T-cell (primary cell): ENCODE measurements around the gene POLH. TPM values are rescaled to one million over a fixed set of nuclear protein-coding genes. Genes with fewer than 3 reads are reported as not detected.

Experiments used
- ATAC-seq, 4 experiments: fragments of 200-7000 bp in 3 of 4; fragments of 150-1000 bp in 1 of 4; cut with Tn5 transposase; replicated peaks in 1 of 4; 1 replicate in 3 of 4; 2 replicates in 1 of 4; pipeline ENCODE4 v1.10.0; 2021; ENCODE audit warnings: moderate library complexity in 3 of 4, mild to moderate bottlenecking in 2 of 4, moderate number of reproducible peaks in 1 of 4
- CTCF ChIA-PET, 2 donors: fragments of 300-600 bp; sonication (Branson Sonifier 250); formaldehyde crosslinking; loops; one replicate each; lab custom pipeline; 2022; ENCODE audit warnings: antibody characterized with exemption in 2 of 2; lab: Charles Lee
- POLR2A ChIA-PET, 2 donors: fragments of 300-600 bp; sonication (Branson Sonifier 250); formaldehyde crosslinking; loops; one replicate each; lab custom pipeline; 2022; ENCODE audit warnings: antibody characterized with exemption in 2 of 2; lab: Charles Lee
- DNase-seq, 35 experiments: peaks; one replicate each; pipeline versions ENCODE4 v3.0.0 to v3.0.0-alpha.2; 2013 to 2023
- H3K27ac ChIP-seq: one replicate; pipeline ENCODE4 v1.5.1; 2013; ENCODE audit warnings: low read length
- H3K27me3 ChIP-seq, 2 experiments: replicated peaks in 1 of 2; 1 replicate in 1 of 2; 2 replicates in 1 of 2; pipeline versions ENCODE4 v1.6.1 to v1.7.0; 2013; ENCODE audit warnings: low read length in 1 of 2, mixed read lengths in 1 of 2; ENCODE audit not compliant: control insufficient read depth in 2 of 2, insufficient read depth in 2 of 2; ENCODE audit errors: extremely low read depth in 1 of 2
- H3K36me3 ChIP-seq, 2 donors: 1 replicate in 1 of 2; 2 replicates in 1 of 2; pipeline versions ENCODE4 v1.6.1 to v1.7.0; 2013; ENCODE audit warnings: low read length in 1 of 2; ENCODE audit not compliant: control insufficient read depth in 2 of 2, insufficient read depth in 1 of 2; ENCODE audit errors: extremely low read depth in 1 of 2
- H3K4me1 ChIP-seq, 2 experiments: 1 replicate in 1 of 2; 2 replicates in 1 of 2; pipeline versions ENCODE4 v1.6.1 to v1.7.0; 2013; ENCODE audit warnings: low read length in 2 of 2, mixed read lengths in 1 of 2; ENCODE audit not compliant: insufficient read depth in 2 of 2, control insufficient read depth in 1 of 2; ENCODE audit errors: extremely low read depth in 1 of 2
- H3K4me3 ChIP-seq, 2 donors: 1 replicate in 1 of 2; 2 replicates in 1 of 2; pipeline versions ENCODE4 v1.5.1 to v1.7.0; 2013; ENCODE audit warnings: mild to moderate bottlenecking in 2 of 2, low read length in 1 of 2, moderate library complexity in 1 of 2; ENCODE audit not compliant: control insufficient read depth in 1 of 2; ENCODE audit errors: extremely low read depth in 1 of 2
- H3K9me3 ChIP-seq: 2 replicates; pipeline ENCODE4 v1.7.0; 2013
- H3K27ac Mint-ChIP-seq, 2 donors: one replicate each; pipeline ENCODE4 v1.8.0; 2020 to 2021; ENCODE audit warnings: mild to moderate bottlenecking in 2 of 2, mixed read lengths in 2 of 2
- H3K27me3 Mint-ChIP-seq, 2 donors: one replicate each; pipeline ENCODE4 v1.8.0; 2021 to 2022; ENCODE audit warnings: mixed read lengths in 2 of 2
- H3K36me3 Mint-ChIP-seq: one replicate; pipeline ENCODE4 v1.8.0; 2021; ENCODE audit warnings: mixed read lengths
- H3K4me1 Mint-ChIP-seq, 3 donors: one replicate each; pipeline ENCODE4 v1.8.0; 2020 to 2022; ENCODE audit warnings: mixed read lengths in 3 of 3, mild to moderate bottlenecking in 1 of 3
- H3K4me3 Mint-ChIP-seq, 3 donors: one replicate each; pipeline ENCODE4 v1.8.0; 2020 to 2022; ENCODE audit warnings: mild to moderate bottlenecking in 3 of 3, mixed read lengths in 3 of 3, moderate library complexity in 3 of 3
- H3K9me3 Mint-ChIP-seq, 3 donors: one replicate each; pipeline ENCODE4 v1.8.0; 2020 to 2022; ENCODE audit warnings: mixed read lengths in 3 of 3
- WGBS: methylation state at CpG from one replicate; pipeline ENCODE4 v1.1.5; 2013; ENCODE audit warnings: missing lambda C conversion rate; ENCODE audit not compliant: insufficient coverage; 5-methylcytosine and 5-hydroxymethylcytosine counted together
- total RNA-seq, 35 experiments: library from RNA in 6 of 35; stranded (reverse) in 6 of 35; fragments of 120-200 nt in 1 of 35; gene quantifications; one replicate each; pipeline versions ENCODE4 v1.2.1 to v1.2.4 and lab custom pipeline; 2013 to 2026

POLH gene
- total RNA-seq, 5 donors from 2014 or later (not counting 1 experiment from before 2014, with no cell fraction given), result 14.4 to 38.5 (median 25.6) TPM

DNA sequence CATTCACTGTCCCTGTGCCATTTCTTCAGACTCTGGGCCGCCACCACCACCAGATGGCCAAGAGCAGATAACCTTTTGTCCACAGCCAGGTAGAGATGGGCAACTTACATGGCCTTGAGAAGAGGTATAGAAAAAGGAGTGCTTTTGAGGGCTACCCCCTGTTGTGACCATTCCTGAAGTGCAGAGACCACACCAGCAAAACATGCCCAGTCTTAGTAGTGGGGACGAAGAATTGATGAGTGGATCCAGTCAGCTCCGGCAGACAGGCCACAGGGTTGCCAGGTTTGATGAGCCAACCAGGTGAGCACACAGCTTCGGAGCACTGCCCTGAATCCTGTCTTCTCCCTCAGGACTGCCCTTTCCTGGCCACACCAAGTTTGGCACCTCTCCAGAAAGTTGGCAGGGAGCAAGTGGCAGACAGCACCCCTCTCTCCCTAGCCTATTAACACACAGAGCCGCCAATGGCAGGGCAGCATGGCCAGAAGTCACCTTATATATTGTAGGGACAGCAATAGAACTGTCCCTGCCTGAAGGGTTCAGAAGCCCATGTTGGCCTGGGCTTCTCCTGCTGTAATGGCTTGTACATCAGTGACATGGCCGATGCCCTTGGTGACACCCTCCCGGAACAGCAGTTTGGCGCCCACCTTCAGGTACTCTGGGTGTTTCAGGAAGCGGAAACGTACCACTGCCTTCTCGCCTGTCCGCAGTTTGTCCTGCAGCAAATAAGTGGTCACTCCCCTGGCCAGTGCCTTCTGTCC is 45.3 kb downstream of the POLH start:
- peaks cover 0 to 3% (median under 1%) of the 10 kb centered on the region in 3 donors for H3K4me1 Mint-ChIP-seq
- no peaks in the 10 kb centered on the region for H3K9me3 Mint-ChIP-seq
- ATAC-seq (no peak), DNase-seq (no peak)
- ChIA-PET POLR2A (no interaction called here), CTCF (no interaction called here)
- H3K4me3 ChIP-seq, result no peak overlapping the region
- H3K27me3 ChIP-seq, result no peaks in the 10 kb centered on the region
- H3K27me3 Mint-ChIP-seq, result no peaks in the 10 kb centered on the region
- no peaks in the 10 kb centered on the region for H3K9me3 ChIP-seq
- WGBS, result over 99% methylated on average over 9 of the region's 12 CpGs
- peaks cover 35% of the 10 kb centered on the region for H3K36me3 Mint-ChIP-seq
- H3K36me3 ChIP-seq, result peaks cover 38 to 62% of the 10 kb centered on the region in 2 donors
- H3K27ac Mint-ChIP-seq, result no peak overlapping the region
- H3K27ac ChIP-seq, result no peak overlapping the region
- H3K4me3 Mint-ChIP-seq, result no peak overlapping the region
- H3K4me1 ChIP-seq, result no peaks in the 10 kb centered on the region

DNA sequence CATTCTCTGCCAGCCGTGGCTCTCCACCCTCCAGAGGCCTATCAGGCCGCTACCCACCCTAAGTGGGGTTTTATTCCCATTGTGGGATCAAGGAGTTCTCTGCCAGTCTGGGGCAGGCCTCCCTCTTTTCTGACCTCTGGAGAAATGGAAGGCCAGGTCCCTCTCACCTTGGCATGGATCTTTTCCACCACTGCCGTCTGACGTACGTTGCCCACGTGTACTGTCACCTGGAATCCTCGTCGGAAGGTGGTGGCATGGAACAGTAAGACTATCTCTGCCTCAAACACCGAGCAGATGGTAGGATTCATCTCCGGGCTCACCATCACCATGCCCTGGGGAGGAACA is 45.8 kb downstream of the POLH start:
- Mint-ChIP-seq H3K4me1 (peaks cover 4 to 8% (median 6%) of the 10 kb centered on the region in 3 donors), H3K36me3 (peaks cover 39% of the 10 kb centered on the region), H3K27ac (no peak overlapping the region), H3K4me3 (no peak overlapping the region), H3K9me3 (no peaks in the 10 kb centered on the region), H3K27me3 (no peaks in the 10 kb centered on the region)
- DNase-seq (no peak), ATAC-seq (no peak)
- POLR2A ChIA-PET, result no interaction called here
- H3K27ac ChIP-seq, result no peak overlapping the region
- H3K36me3 ChIP-seq, result peaks cover 38 to 61% of the 10 kb centered on the region in 2 donors
- H3K9me3 ChIP-seq, result no peaks in the 10 kb centered on the region
- H3K4me3 ChIP-seq, result no peak overlapping the region
- peaks cover 0 to under 1% of the 10 kb centered on the region in 2 experiments for H3K4me1 ChIP-seq
- CTCF ChIA-PET, result no interaction called here
- WGBS, result 98% methylated on average over 10 of the region's 10 CpGs
- H3K27me3 ChIP-seq, result no peaks in the 10 kb centered on the region

DNA sequence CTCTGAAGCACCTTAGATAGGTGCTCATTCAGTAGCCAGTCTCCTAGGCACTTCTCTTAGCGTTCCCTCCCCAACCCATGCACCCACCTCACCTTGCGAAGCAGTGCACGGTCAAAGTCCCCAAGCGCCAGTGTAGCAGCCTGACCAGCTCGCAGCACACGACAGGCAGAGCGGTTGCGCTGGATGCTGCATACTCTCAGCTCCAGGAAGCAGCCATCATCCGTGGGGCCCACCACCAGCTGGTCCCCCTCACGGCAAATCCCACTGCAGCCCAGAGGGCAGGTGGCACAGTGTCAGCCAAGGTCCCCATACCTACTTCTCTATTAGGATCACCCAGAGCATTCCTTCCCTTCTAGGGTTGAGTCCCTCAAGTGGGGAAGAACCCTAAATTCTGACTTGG is 46.6 kb downstream of the POLH start:
- CTCF ChIA-PET, result no interaction called here
- ATAC-seq, result no peak
- POLR2A ChIA-PET, result no interaction called here
- Mint-ChIP-seq H3K27me3 (no peaks in the 10 kb centered on the region), H3K4me3 (no peak overlapping the region), H3K27ac (no peak overlapping the region), H3K36me3 (peaks cover 41% of the 10 kb centered on the region), H3K4me1 (peaks cover 11 to 15% (median 13%) of the 10 kb centered on the region in 3 donors), H3K9me3 (no peaks in the 10 kb centered on the region)
- no peak for DNase-seq
- H3K27me3 ChIP-seq, result no peaks in the 10 kb centered on the region
- no peak overlapping the region for H3K4me3 ChIP-seq
- H3K36me3 ChIP-seq, result peaks cover 38 to 60% of the 10 kb centered on the region in 2 donors
- no peaks in the 10 kb centered on the region for H3K9me3 ChIP-seq
- peaks cover 3 to 8% of the 10 kb centered on the region in 2 experiments for H3K4me1 ChIP-seq
- 97% methylated on average over 10 of the region's 10 CpGs for WGBS
- H3K27ac ChIP-seq, result no peak overlapping the region

DNA sequence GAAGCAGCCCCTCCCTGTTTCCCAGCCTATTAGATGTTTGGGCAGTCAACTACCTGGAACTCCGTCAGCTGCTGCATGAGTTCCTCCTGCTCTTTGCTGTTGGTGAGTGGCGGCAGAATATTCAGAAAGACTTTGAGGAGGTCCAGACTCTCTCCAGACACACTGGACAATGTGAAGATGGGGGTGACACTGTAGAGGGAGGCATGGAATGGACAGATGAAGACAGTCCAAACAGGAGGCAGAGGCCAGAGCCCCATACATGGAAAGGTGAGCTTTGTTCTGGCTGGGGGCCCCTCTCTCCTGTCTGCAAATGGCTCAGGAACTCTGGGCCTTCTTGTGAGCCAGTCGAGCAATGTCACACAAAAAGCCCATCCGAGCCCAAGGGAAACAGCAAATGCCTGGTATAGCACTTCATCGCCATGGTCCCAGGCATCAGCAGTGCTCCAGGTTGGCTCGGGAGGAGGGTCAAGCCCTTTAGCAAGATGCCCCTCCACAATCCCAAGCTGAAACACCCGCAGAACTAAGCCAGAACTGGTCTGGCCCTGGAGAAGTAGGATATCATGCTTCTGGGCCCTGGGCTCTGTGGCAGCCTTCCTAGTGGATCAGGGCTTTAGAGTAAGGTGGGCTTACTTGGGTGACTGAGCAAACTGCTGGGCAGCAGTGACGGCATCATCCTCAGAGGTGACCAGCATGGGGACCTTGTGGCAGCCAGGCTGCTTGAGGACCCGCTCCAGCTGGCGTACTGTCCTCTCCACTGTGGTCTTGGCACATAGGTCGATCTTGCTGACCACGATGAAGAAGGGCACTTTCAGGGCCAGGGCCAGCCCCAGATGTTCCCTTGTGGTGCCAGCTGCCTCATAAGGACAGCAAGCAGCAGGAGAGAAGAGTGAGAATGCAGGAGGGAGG is 48.1 kb downstream of the POLH start:
- Mint-ChIP-seq H3K9me3 (no peaks in the 10 kb centered on the region), H3K27me3 (no peaks in the 10 kb centered on the region), H3K4me1 (peaks cover 20 to 27% (median 27%) of the 10 kb centered on the region in 3 donors), H3K4me3 (no peak overlapping the region), H3K27ac (peak overlapping the region; percentile 48 to 65), H3K36me3 (peaks cover 41% of the 10 kb centered on the region)
- DNase-seq (no peak), ATAC-seq (no peak)
- Histone ChIP-seq H3K4me1 (peaks cover 6 to 19% of the 10 kb centered on the region in 2 experiments), H3K9me3 (no peaks in the 10 kb centered on the region), H3K27ac (no peak overlapping the region), H3K4me3 (no peak overlapping the region), H3K27me3 (no peaks in the 10 kb centered on the region), H3K36me3 (peaks cover 38 to 60% of the 10 kb centered on the region in 2 donors)
- ChIA-PET POLR2A (no interaction called here), CTCF (interaction anchor here in 1 of 2 donors (0.7 kb wide), 1 partner anchor 94 kb away, joined by 4 read pairs; no protein-coding TSS in a partner anchor)
- WGBS, result 96% methylated on average over 10 of the region's 12 CpGs

DNA sequence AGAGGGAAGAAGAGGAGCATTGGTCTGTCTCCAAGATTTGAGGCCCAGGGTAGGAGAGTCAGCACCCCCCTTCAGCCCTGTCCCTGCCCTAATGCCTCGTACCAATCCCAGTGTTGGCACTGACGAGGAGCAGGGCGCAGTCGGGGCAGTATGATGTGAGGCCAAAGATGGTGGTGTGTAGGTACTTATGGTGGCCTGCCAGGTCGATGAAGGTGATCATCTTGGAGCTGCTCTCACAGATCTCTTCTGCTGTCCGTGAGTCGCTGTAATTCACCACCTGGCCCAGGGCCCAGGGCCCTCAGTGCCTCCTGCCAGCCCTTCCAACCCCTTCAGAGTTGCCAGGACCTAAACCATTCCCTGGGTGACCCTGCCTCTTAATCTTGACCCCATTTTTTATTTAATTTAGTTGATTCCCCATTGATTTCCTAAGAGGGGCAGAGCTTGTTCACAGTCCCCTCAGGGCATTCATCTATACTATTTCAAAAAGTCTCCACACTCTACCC is 48.9 kb downstream of the POLH start:
- peak overlapping the region in 1 of 2 donors; percentile 65 for H3K27ac Mint-ChIP-seq
- POLR2A ChIA-PET, result no interaction called here
- CTCF ChIA-PET, result no interaction called here

DNA sequence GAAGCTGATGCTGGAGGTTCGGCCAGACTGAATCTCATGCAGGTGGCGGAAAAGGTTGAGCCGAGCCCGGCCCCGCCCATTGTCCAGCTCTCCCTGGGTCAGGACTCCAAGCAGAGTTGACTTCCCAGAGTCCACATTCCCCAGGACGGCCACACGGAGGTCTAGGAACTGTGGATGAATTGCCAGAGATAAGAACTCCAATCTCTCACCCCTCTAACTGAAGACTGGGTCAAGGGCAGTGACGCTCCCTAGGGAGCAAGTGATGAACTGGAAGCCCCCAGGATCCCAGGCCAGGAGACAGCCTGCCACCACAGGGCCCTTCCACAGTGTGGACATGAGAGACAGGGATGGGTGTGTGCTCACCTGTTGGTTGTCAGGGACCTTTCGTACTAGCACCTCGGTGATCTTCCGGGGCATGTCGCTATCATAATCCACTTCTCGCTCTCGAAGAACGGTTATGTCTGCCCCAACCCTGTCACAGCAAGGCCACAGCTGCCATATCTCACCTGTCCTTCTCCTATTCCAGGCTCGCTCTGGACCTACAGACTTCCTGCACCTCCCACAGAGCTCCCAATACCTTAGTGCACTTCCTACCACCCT is 49.5 kb downstream of the POLH start:
- H3K4me3 ChIP-seq, result no peak overlapping the region
- H3K27me3 Mint-ChIP-seq, result no peaks in the 10 kb centered on the region
- H3K36me3 ChIP-seq, result peaks cover 38 to 51% of the 10 kb centered on the region in 2 donors
- peaks cover 9 to 30% of the 10 kb centered on the region in 2 experiments for H3K4me1 ChIP-seq
- H3K27me3 ChIP-seq, result no peaks in the 10 kb centered on the region
- H3K27ac ChIP-seq, result no peak overlapping the region
- DNase-seq (no peak), ATAC-seq (no peak)
- ChIA-PET CTCF (no interaction called here), POLR2A (no interaction called here)
- no peaks in the 10 kb centered on the region for H3K9me3 ChIP-seq
- H3K9me3 Mint-ChIP-seq, result no peaks in the 10 kb centered on the region
- H3K4me3 Mint-ChIP-seq, result no peak overlapping the region
- WGBS, result 97% methylated on average over 11 of the region's 16 CpGs
- no peak overlapping the region for H3K27ac Mint-ChIP-seq
- peaks cover 29 to 39% (median 34%) of the 10 kb centered on the region in 3 donors for H3K4me1 Mint-ChIP-seq
- H3K36me3 Mint-ChIP-seq, result peaks cover 36% of the 10 kb centered on the region

More for the DNA sequence above, 48.9 kb downstream of the POLH start:
- Histone ChIP-seq H3K4me1 (peaks cover 6 to 24% of the 10 kb centered on the region in 2 experiments), H3K9me3 (no peaks in the 10 kb centered on the region), H3K27me3 (no peaks in the 10 kb centered on the region), H3K36me3 (peaks cover 38 to 58% of the 10 kb centered on the region in 2 donors), H3K27ac (no peak overlapping the region), H3K4me3 (no peak overlapping the region)
- H3K36me3 Mint-ChIP-seq, result peaks cover 37% of the 10 kb centered on the region
- ATAC-seq (no peak), DNase-seq (no peak)
- 100% methylated on average over 5 of the region's 7 CpGs for WGBS
- no peak overlapping the region for H3K4me3 Mint-ChIP-seq
- H3K27me3 Mint-ChIP-seq, result no peaks in the 10 kb centered on the region
- no peaks in the 10 kb centered on the region for H3K9me3 Mint-ChIP-seq
- H3K4me1 Mint-ChIP-seq, result peaks cover 24 to 33% (median 29%) of the 10 kb centered on the region in 3 donors
